PC-3 (cell line): ENCODE data around the gene ACOT11. TPM values are rescaled to one million over a fixed set of nuclear protein-coding genes. Genes with fewer than 3 reads are reported as not detected.

Source experiments
- ATAC-seq: fragments of 200-7000 bp; cut with Tn5 transposase; 2 replicates; pipeline ENCODE4 v1.9.1; 2020; ENCODE audit warnings: mild to moderate bottlenecking, moderate library complexity
- BruUV-seq: library from RNA; stranded (reverse); fragments of 400-500 nt; replicated peaks from 2 replicates; lab custom pipeline; 2021; lab: Mats Ljungman, UMichigan
- CTCF ChIA-PET: fragments of 300-600 bp; sonication (Branson Sonifier 250); formaldehyde crosslinking; loops from one replicate; lab custom pipeline; 2022; ENCODE audit warnings: antibody characterized with exemption; lab: Charles Lee
- POLR2A ChIA-PET: fragments of 300-600 bp; sonication (Branson Sonifier 250); formaldehyde crosslinking; loops from one replicate; lab custom pipeline; 2022; ENCODE audit warnings: antibody characterized with exemption; ENCODE audit not compliant: unreplicated experiment; lab: Charles Lee
- DNase-seq: peaks from one replicate; pipeline ENCODE4 v3.0.0-alpha.2; 2015
- H2AFZ ChIP-seq: fragments of 300-600 bp; sonication (generic); 2 replicates; pipeline ENCODE4 v1.6.0; 2016; ENCODE audit warnings: antibody characterized with exemption, low read length
- H3F3A ChIP-seq: fragments of 300-600 bp; sonication (generic); one replicate; pipeline ENCODE4 v1.6.0; 2017; ENCODE audit warnings: antibody characterized with exemption, low read length, control low read depth, mild to moderate bottlenecking; ENCODE audit not compliant: unreplicated experiment
- H3K27ac ChIP-seq: fragments of 300-600 bp; sonication (generic); 2 replicates; pipeline ENCODE4 v1.5.1; 2016; ENCODE audit warnings: mild to moderate bottlenecking, low read length
- H3K27me3 ChIP-seq: fragments of 300-600 bp; sonication (generic); 2 replicates; pipeline ENCODE4 v1.6.1; 2016; ENCODE audit warnings: low read length, mixed read lengths
- H3K36me3 ChIP-seq: fragments of 300-600 bp; sonication (generic); 2 replicates; pipeline ENCODE4 v1.6.1; 2016; ENCODE audit warnings: low read depth, mixed run types, low read length, mixed read lengths
- H3K4me1 ChIP-seq: fragments of 300-600 bp; sonication (generic); 2 replicates; pipeline ENCODE4 v1.5.1; 2016; ENCODE audit warnings: low read length; ENCODE audit not compliant: insufficient read depth
- H3K4me2 ChIP-seq: fragments of 300-600 bp; sonication (generic); 2 replicates; pipeline ENCODE4 v1.6.0; 2016; ENCODE audit warnings: low read length
- H3K4me3 ChIP-seq: fragments of 300-600 bp; sonication (generic); 2 replicates; pipeline ENCODE4 v1.5.1; 2016; ENCODE audit warnings: mild to moderate bottlenecking, low read length, mixed read lengths
- H3K79me2 ChIP-seq: fragments of 300-600 bp; sonication (generic); 2 replicates; pipeline ENCODE4 v1.6.1; 2017; ENCODE audit warnings: low read length, mixed read lengths
- H3K9ac ChIP-seq: fragments of 300-600 bp; sonication (generic); 2 replicates; pipeline ENCODE4 v1.6.0; 2016; ENCODE audit warnings: mild to moderate bottlenecking, low read length
- H3K9me2 ChIP-seq: fragments of 300-600 bp; sonication (generic); replicated peaks from 2 replicates; pipeline ENCODE4 v1.6.1; 2016; ENCODE audit warnings: mixed run types, low read length, mixed read lengths
- H3K9me3 ChIP-seq: fragments of 300-600 bp; sonication (generic); 2 replicates; pipeline ENCODE4 v1.6.1; 2016; ENCODE audit warnings: low read length, mixed read lengths
- H4K20me1 ChIP-seq: fragments of 300-600 bp; sonication (generic); 2 replicates; pipeline ENCODE4 v1.6.1; 2016; ENCODE audit warnings: low read length, mixed read lengths
- CTCF ChIP-seq: fragments of 300-600 bp; sonication (generic); conservative IDR thresholded peaks from 2 replicates; pipeline ENCODE4 v1.5.1; 2017; ENCODE audit warnings: antibody characterized with exemption, low read depth, mild to moderate bottlenecking, low read length
- EZH2 ChIP-seq: fragments of 300-600 bp; sonication (generic); IDR thresholded peaks from one replicate; pipeline ENCODE4 v1.6.1; 2017; ENCODE audit warnings: antibody characterized with exemption, mild to moderate bottlenecking, low read length; ENCODE audit not compliant: unreplicated experiment
- EZH2phosphoT487 ChIP-seq: fragments of 300-600 bp; sonication (generic); IDR thresholded peaks from 2 replicates; pipeline ENCODE4 v1.6.1; 2018; ENCODE audit warnings: mild to moderate bottlenecking, antibody characterized with exemption, low read length, borderline replicate concordance
- intact Hi-C: fragments of 100-400 bp; cut with micrococcal nuclease; formaldehyde crosslinking; loops from 2 replicates; pipeline ENCODE4 v1.9.0; 2023
- total RNA-seq: library from RNA; depleted of rRNA; stranded (reverse); fragments of >200 nt; gene quantifications from 2 replicates; pipeline ENCODE4 v1.2.3, GENCODE V29; 2014

Gene ACOT11
- total RNA-seq, 1 experiment from 2014 or later, result 5.0 TPM

- Histone ChIP-seq H3F3A (no peaks in the 10 kb centered on the region), H3K79me2 (no peaks in the 10 kb centered on the region), H3K4me1 (no peaks in the 10 kb centered on the region), H4K20me1 (no peaks in the 10 kb centered on the region), H3K4me3 (no peak overlapping the region), H2AFZ (no peak overlapping the region), H3K9ac (no peak overlapping the region), H3K9me2 (no peaks in the 10 kb centered on the region), H3K27me3 (no peaks in the 10 kb centered on the region), H3K27ac (no peak overlapping the region), H3K4me2 (no peak overlapping the region), H3K9me3 (no peaks in the 10 kb centered on the region), H3K36me3 (no peaks in the 10 kb centered on the region)
- intact Hi-C loops, result no loop called here
- ChIA-PET POLR2A (no interaction called here), CTCF (no interaction called here)
- no peak for ATAC-seq
- DNase-seq, result no peak
- no TSS peak for BruUV-seq
- TF ChIP-seq EZH2 (no peak), EZH2phosphoT487 (no peak), CTCF (no peak)
Measured at GRCh38 chr1:54582566-54583306, 34.7 kb downstream of the ACOT11 start.

DNA sequence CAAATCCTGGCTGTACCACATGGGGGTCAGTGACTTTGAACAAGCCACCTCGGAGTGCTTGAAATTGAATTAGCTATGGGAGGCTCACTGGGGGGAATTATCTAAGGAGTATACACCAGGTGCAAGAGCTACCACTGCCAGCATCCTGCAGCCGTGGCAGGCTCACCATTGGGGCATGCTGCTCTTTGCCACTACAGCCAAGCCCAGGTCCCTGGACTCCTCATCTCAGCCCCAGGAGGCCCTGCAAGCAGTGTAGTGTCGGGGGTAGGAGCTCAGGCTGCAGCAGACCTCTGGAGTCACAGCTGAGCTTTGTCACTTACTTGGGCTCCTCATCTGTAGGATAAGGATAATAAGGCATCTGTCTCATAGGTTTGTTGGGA lies 35.3 kb downstream of the ACOT11 start:
- DNase-seq, result no peak
- no peaks in the 10 kb centered on the region for H3K79me2 ChIP-seq
- no peaks in the 10 kb centered on the region for H3K36me3 ChIP-seq
- H3F3A ChIP-seq, result no peaks in the 10 kb centered on the region
- H3K27me3 ChIP-seq, result no peaks in the 10 kb centered on the region
- H3K4me1 ChIP-seq, result no peaks in the 10 kb centered on the region
- H3K4me2 ChIP-seq, result no peak overlapping the region
- H3K9ac ChIP-seq, result no peak overlapping the region
- H3K4me3 ChIP-seq, result no peak overlapping the region
- ATAC-seq, result no peak
- no peak overlapping the region for H3K27ac ChIP-seq
- H3K9me3 ChIP-seq, result no peaks in the 10 kb centered on the region
- no TSS peak for BruUV-seq
- H2AFZ ChIP-seq, result no peak overlapping the region
- ChIA-PET CTCF (no interaction called here), POLR2A (no interaction called here)
- H3K9me2 ChIP-seq, result no peaks in the 10 kb centered on the region
- TF ChIP-seq EZH2phosphoT487 (no peak), EZH2 (no peak), CTCF (no peak)
- no peaks in the 10 kb centered on the region for H4K20me1 ChIP-seq
- intact Hi-C loops, result no loop called here

DNA sequence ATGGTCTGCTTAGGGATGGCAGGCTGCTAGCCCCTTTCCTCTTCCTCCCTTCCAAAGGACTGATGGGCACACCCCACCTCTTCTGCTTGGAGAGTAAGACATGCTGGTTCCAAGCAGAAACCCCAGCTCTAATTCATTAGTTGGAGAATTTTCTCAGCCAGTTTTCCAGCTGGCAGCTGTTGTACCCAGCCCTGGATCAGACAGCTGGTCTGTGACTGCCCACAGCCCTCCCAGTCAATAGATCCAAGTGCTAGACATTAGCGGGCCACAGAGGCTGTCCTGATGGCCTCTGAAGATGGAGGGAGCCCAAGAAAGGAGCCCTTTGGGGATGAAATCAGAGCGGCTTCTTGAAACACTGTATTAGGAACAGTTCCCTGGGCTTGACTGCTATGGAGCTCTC lies 35.8 kb downstream of the ACOT11 start:
- no peaks in the 10 kb centered on the region for H4K20me1 ChIP-seq
- no peak overlapping the region for H2AFZ ChIP-seq
- ATAC-seq (no peak), DNase-seq (no peak)
- no peaks in the 10 kb centered on the region for H3F3A ChIP-seq
- H3K4me1 ChIP-seq, result no peaks in the 10 kb centered on the region
- H3K4me3 ChIP-seq, result no peak overlapping the region
- TF ChIP-seq EZH2phosphoT487 (no peak), CTCF (no peak), EZH2 (no peak)
- ChIA-PET POLR2A (no interaction called here), CTCF (no interaction called here)
- H3K9ac ChIP-seq, result no peak overlapping the region
- H3K9me2 ChIP-seq, result no peaks in the 10 kb centered on the region
- H3K27ac ChIP-seq, result no peak overlapping the region
- BruUV-seq, result no TSS peak
- H3K79me2 ChIP-seq, result no peaks in the 10 kb centered on the region
- no peaks in the 10 kb centered on the region for H3K27me3 ChIP-seq
- intact Hi-C loops, result no loop called here
- H3K4me2 ChIP-seq, result no peak overlapping the region
- H3K9me3 ChIP-seq, result no peaks in the 10 kb centered on the region
- no peaks in the 10 kb centered on the region for H3K36me3 ChIP-seq
